K562 (cell line): Measurements from ENCODE around the gene CELA3A. TPM values are rescaled to one million over a fixed set of nuclear protein-coding genes. Genes with fewer than 3 reads are reported as not detected.

ENCODE experiments used
- BCLAF1 ChIP-seq, 2 experiments: fragments of 450-650 bp in 1 of 2; IDR thresholded peaks; 2 replicates each; pipeline ENCODE4 v1.6.1; 2011 to 2017; ENCODE audit warnings: low read depth in 2 of 2, antibody characterized with exemption in 1 of 2, borderline replicate concordance in 1 of 2, low read length in 1 of 2, mild to moderate bottlenecking in 1 of 2, mixed read lengths in 1 of 2; ENCODE audit not compliant: control insufficient read depth in 1 of 2
- BMI1 ChIP-seq: fragments of 150-350 bp; IDR thresholded peaks from 2 replicates; pipeline ENCODE4 v1.6.1; 2014; ENCODE audit warnings: low read length
- BRD9 ChIP-seq: fragments of 450-650 bp; IDR thresholded peaks from 2 replicates; pipeline ENCODE4 v1.6.1; 2018; ENCODE audit warnings: low read depth; ENCODE audit not compliant: partially characterized antibody
- CCNT2 ChIP-seq: IDR thresholded peaks from 2 replicates; pipeline ENCODE4 v1.6.1; 2011; ENCODE audit warnings: borderline replicate concordance, low read depth, mild to moderate bottlenecking, moderate library complexity, mixed read lengths, low read length; ENCODE audit not compliant: insufficient read length; ENCODE audit errors: extremely low read depth
- CEBPG ChIP-seq, 3 experiments: fragments of 200-800 bp in 1 of 3; sonication (Bioruptor generic) in 1 of 3; sonication (generic) in 1 of 3; formaldehyde crosslinking in 1 of 3; IDR thresholded peaks in 2 of 3; conservative IDR thresholded peaks in 1 of 3; 2 replicates each; pipeline versions ENCODE4 v1.6.1 to v1.8.0; 2016 to 2022; ENCODE audit warnings: missing compliant biosample characterization in 2 of 3, missing genetic modification characterization in 2 of 3, mild to moderate bottlenecking in 1 of 3, missing genetic modification reagents in 1 of 3
- FIP1L1 ChIP-seq: fragments of 200-400 bp; formaldehyde crosslinking; IDR thresholded peaks from 2 replicates; pipeline ENCODE4 v1.6.1; 2018; ENCODE audit warnings: mild to moderate bottlenecking, low read depth, low read length; ENCODE audit not compliant: poor library complexity, severe bottlenecking
- HMBOX1 ChIP-seq: sonication (generic); IDR thresholded peaks from 2 replicates; pipeline ENCODE4 v1.6.1; 2016
- HOMEZ ChIP-seq: fragments of 250-450 bp; sonication (Bioruptor Pico); IDR thresholded peaks from 2 replicates; pipeline ENCODE4 v1.4.0; 2020; ENCODE audit warnings: mild to moderate bottlenecking, moderate library complexity
- IRF2 ChIP-seq: sonication (generic); formaldehyde crosslinking; IDR thresholded peaks from 2 replicates; pipeline ENCODE4 v1.8.1; 2022; ENCODE audit warnings: mild to moderate bottlenecking, missing genetic modification reagents
- MCM3 ChIP-seq: fragments of 450-650 bp; IDR thresholded peaks from 2 replicates; pipeline ENCODE4 v1.6.1; 2016
- POLR2G ChIP-seq: fragments of 200-400 bp; formaldehyde crosslinking; IDR thresholded peaks from 2 replicates; pipeline ENCODE4 v1.6.1; 2017; ENCODE audit warnings: low read depth, mild to moderate bottlenecking, antibody characterized with exemption, low read length, moderate library complexity
- SMARCE1 ChIP-seq: fragments of 450-650 bp; IDR thresholded peaks from 2 replicates; pipeline ENCODE4 v1.7.1; 2016; ENCODE audit warnings: mild to moderate bottlenecking
- TBL1XR1 ChIP-seq, 2 experiments: IDR thresholded peaks; 2 replicates each; pipeline ENCODE4 v1.6.1; 2012; ENCODE audit warnings: improper control_type of control experiment in 2 of 2, low read length in 2 of 2, mild to moderate bottlenecking in 1 of 2
- ZNF408 ChIP-seq: fragments of 250-450 bp; sonication (Bioruptor Pico); IDR thresholded peaks from 2 replicates; pipeline ENCODE4 v1.4.0; 2020; ENCODE audit warnings: low read depth, mild to moderate bottlenecking, moderate library complexity
- ZNF707 ChIP-seq: fragments of 250-450 bp; sonication (Bioruptor Pico); conservative IDR thresholded peaks from 2 replicates; pipeline ENCODE4 v1.8.0; 2022; ENCODE audit warnings: inconsistent platforms, mild to moderate bottlenecking, moderate library complexity
- polyA plus RNA-seq, 8 experiments: library from polyadenylated mRNA; depleted of rRNA in 4 of 8; stranded (reverse) in 5 of 8; unstranded in 3 of 8; fragments of >200 nt; fragmentation: Nextera tagmentation in 2 of 8; fragmentation: Illumina TruSeq in 1 of 8; extraction: Ambion mirVana in 2 of 8; extraction: Trizol in 1 of 8; gene quantifications; 2 replicates each; pipeline versions ENCODE4 v1.2.1 to v1.2.3, GENCODE V29; 2011 to 2014; ENCODE audit warnings: inconsistent platforms in 1 of 8, missing spikeins in 1 of 8
- total RNA-seq, 7 experiments: library from RNA; depleted of rRNA in 6 of 7; stranded (reverse); fragments of >200 nt in 6 of 7; fragmentation: Illumina TruSeq in 2 of 7; extraction: Trizol in 2 of 7; gene quantifications; 2 replicates each; pipeline versions ENCODE4 v1.2.1 to v1.2.3, GENCODE V29; 2011 to 2021; ENCODE audit warnings: low replicate concordance in 1 of 7

The CELA3A gene
- total and polyA plus RNA-seq, 9 of the 15 experiments (the other 6 are each of a cell fraction or from before 2014, with no cell fraction given), result 5.4 TPM; not detected in 8

GRCh38 chr1:22051607-22052114, 50.2 kb downstream of the CELA3A start (continued):
- TF ChIP-seq BCLAF1 (IDR thresholded peaks at IDR 0.05; ENCODE audit: borderline replicate concordance in 1 of 2, control insufficient read depth in 1 of 2, low read depth in 2 of 2, low read length in 1 of 2) (no peak), HOMEZ (CRISPR knock-in tag) (no peak), ZNF408 (CRISPR knock-in tag) (no peak), CEBPG (CRISPR knock-in tag; IDR thresholded peaks at IDR 0.05) (no peak), CEBPG (tag; conservative IDR thresholded peaks at IDR 0.05 in 1 of 2, IDR thresholded peaks at IDR 0.05 in 1 of 2) (no peak), FIP1L1 (no peak), BRD9 (peak; percentile 26), SMARCE1 (no peak), TBL1XR1 (IDR thresholded peaks at IDR 0.05; ENCODE audit: low read length in 2 of 2) (no peak), MCM3 (no peak), POLR2G (no peak), HMBOX1 (no peak), IRF2 (CRISPR knock-in tag) (no peak), ZNF707 (no peak), CCNT2 (no peak), BMI1 (no peak)
